ENCODE data around the gene NTM. TPM values are rescaled to one million over a fixed set of nuclear protein-coding genes. Genes with fewer than 3 reads are reported as not detected.
A peak's percentile ranks its signal among the peaks of the same experiment; 100 is the strongest.

The NTM gene
- total and polyA plus RNA-seq, 2 of the 8 experiments (the other 6 are each of a cell fraction or from before 2014, with no cell fraction given): 13.4 to 20.0 TPM

GRCh38 chr11:131504199-131504949 is 134.0 kb downstream of the NTM start (continued):
- TF ChIP-seq YY1 (IDR thresholded peaks at IDR 0.05; ENCODE audit: low read depth, low read length) (peak; percentile 34; the same call in 1 of the 2 replicates), E2F6 (IDR thresholded peaks at IDR 0.05) (peak; percentile 66), TEAD4 (IDR thresholded peaks at IDR 0.05; ENCODE audit: low read depth, low read length) (peak; percentile 46; the same call in 1 of the 2 replicates)
